Stomach (tissue), 4 donors: ENCODE measurements around the gene ADAM22.

Experiments used
- POLR2A ChIP-seq, 4 donors: fragments of 450-650 bp; IDR thresholded peaks; one replicate each; pipeline ENCODE4 v1.6.1; 2016; ENCODE audit warnings: antibody characterized with exemption in 4 of 4, control low read depth in 2 of 4, mild to moderate bottlenecking in 1 of 4, moderate library complexity in 1 of 4
- POLR2AphosphoS5 ChIP-seq, 3 donors: sonication (generic); formaldehyde crosslinking; IDR thresholded peaks; one replicate each; pipeline ENCODE4 v1.6.1; 2016; ENCODE audit warnings: antibody characterized with exemption in 3 of 3
- TF ChIP-seq, protein P1 (sequence below), 7 experiments: fragments of 450-650 bp in 4 of 7; fragments of 200-600 bp in 3 of 7; sonication (generic) in 3 of 7; IDR thresholded peaks; one replicate each; pipeline ENCODE4 v1.5.1; 2016 to 2019; ENCODE audit warnings: antibody characterized with exemption in 7 of 7, control low read depth in 2 of 7, mild to moderate bottlenecking in 1 of 7

- TF ChIP-seq, protein P1, sequence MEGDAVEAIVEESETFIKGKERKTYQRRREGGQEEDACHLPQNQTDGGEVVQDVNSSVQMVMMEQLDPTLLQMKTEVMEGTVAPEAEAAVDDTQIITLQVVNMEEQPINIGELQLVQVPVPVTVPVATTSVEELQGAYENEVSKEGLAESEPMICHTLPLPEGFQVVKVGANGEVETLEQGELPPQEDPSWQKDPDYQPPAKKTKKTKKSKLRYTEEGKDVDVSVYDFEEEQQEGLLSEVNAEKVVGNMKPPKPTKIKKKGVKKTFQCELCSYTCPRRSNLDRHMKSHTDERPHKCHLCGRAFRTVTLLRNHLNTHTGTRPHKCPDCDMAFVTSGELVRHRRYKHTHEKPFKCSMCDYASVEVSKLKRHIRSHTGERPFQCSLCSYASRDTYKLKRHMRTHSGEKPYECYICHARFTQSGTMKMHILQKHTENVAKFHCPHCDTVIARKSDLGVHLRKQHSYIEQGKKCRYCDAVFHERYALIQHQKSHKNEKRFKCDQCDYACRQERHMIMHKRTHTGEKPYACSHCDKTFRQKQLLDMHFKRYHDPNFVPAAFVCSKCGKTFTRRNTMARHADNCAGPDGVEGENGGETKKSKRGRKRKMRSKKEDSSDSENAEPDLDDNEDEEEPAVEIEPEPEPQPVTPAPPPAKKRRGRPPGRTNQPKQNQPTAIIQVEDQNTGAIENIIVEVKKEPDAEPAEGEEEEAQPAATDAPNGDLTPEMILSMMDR (IDR thresholded peaks at IDR 0.05), result no peak
- TF ChIP-seq POLR2A (IDR thresholded peaks at IDR 0.05) (no peak), POLR2AphosphoS5 (IDR thresholded peaks at IDR 0.05) (peak in 2 of 3 donors; percentile 57 to 62)
Measured at GRCh38 chr7:88226886-88227516, 292.9 kb downstream of the ADAM22 start.
